GM18873 (cell line): ENCODE data around the gene LY6G6F.
A peak's percentile ranks its signal among the peaks of the same experiment; 100 is the strongest.
"Not testable (repeated sequence)": the region's sequence is repeated elsewhere in the genome, so short reads cannot be mapped to it uniquely, and the experiment has no call there.

Experiments used
- ATAC-seq: cut with Tn5 transposase; IDR thresholded peaks from one replicate; pipeline ENCODE4 v1.9.1; 2021; ENCODE audit warnings: mild to moderate bottlenecking, moderate library complexity, moderate number of reproducible peaks; ENCODE audit not compliant: unreplicated experiment, low FRiP score

LY6G6F gene

GRCh38 chr6:31701666-31702404, 4.8 kb upstream of the LY6G6F start:
- no peak for ATAC-seq

GRCh38 chr6:31702405-31702818, 4.3 kb upstream of the LY6G6F start:
- no peak for ATAC-seq

- peak; percentile 59 for ATAC-seq
These were observed 3.6 kb upstream of the LY6G6F start, which contains the start of gene ABHD16A for GRCh38 chr6:31702819-31703716. Gene ABHD16A, minus strand, starts transcription at chr6:31703324. Its CDS starts 43 bp downstream, at chr6:31703281.

GRCh38 chr6:31705931-31706330, 735 bp upstream of the LY6G6F start:
- no peak for ATAC-seq

- ATAC-seq: no peak
These were observed 1.0 kb downstream of the LY6G6F start for GRCh38 chr6:31707701-31708100.

GRCh38 chr6:31708224-31708623, 1.6 kb downstream of the LY6G6F start:
- no peak for ATAC-seq

- not testable (repeated sequence) for ATAC-seq
These were observed 2.5 kb downstream of the LY6G6F start for GRCh38 chr6:31709157-31709556.

- no peak for ATAC-seq
These were observed 4.0 kb downstream of the LY6G6F start for GRCh38 chr6:31710523-31711219.

- no peak for ATAC-seq
These were observed 4.6 kb downstream of the LY6G6F start for GRCh38 chr6:31711233-31711632.

- no peak for ATAC-seq
These were observed 5.6 kb downstream of the LY6G6F start for GRCh38 chr6:31712296-31712695.

GRCh38 chr6:31713465-31713864, 6.8 kb downstream of the LY6G6F start:
- ATAC-seq: no peak

GRCh38 chr6:31713991-31714684, 7.5 kb downstream of the LY6G6F start:
- no peak for ATAC-seq

GRCh38 chr6:31715022-31715958, 8.6 kb downstream of the LY6G6F start, which contains the start of gene LY6G6D:
Gene LY6G6D, plus strand, starts transcription at chr6:31715348. Its CDS starts 8 bp downstream, at chr6:31715356.
- ATAC-seq: no peak

- no peak for ATAC-seq
These were observed 11.0 kb downstream of the LY6G6F start for GRCh38 chr6:31717499-31718222.

GRCh38 chr6:31718265-31718664, 11.6 kb downstream of the LY6G6F start:
- no peak for ATAC-seq

GRCh38 chr6:31719001-31719400, 12.3 kb downstream of the LY6G6F start:
- no peak for ATAC-seq

- no peak for ATAC-seq
These were observed 13.6 kb downstream of the LY6G6F start for GRCh38 chr6:31720196-31720770.
